ENCODE data around the gene ARHGAP12.

ARHGAP12 gene

DNA sequence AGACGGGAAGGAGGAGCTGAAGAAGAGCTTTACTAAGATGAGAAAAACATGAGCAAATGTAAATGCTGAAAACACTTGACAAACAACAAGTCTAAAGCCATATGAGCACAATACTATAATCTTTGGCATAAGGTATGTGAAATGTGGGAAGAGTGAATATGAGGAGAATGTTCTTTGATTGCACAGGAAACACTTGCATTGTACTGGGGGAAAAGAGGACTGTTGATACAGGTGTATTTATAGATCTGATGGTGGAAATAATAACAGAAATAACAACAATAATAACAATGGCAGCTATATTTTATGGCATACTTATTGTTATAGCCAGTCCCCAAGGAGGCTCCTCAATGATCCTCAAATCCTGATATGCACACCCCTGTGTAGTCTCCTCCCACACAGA lies 23.0 kb downstream of the ARHGAP12 start:
- no peaks in the 10 kb centered on the region for H3K27me3 ChIP-seq (ENCODE audit: insufficient read depth, low read length)
- no peak for TF ChIP-seq EZH2 (IDR thresholded peaks at IDR 0.05; ENCODE audit: borderline replicate concordance, low read length)
- TF ChIP-seq, protein P1, sequence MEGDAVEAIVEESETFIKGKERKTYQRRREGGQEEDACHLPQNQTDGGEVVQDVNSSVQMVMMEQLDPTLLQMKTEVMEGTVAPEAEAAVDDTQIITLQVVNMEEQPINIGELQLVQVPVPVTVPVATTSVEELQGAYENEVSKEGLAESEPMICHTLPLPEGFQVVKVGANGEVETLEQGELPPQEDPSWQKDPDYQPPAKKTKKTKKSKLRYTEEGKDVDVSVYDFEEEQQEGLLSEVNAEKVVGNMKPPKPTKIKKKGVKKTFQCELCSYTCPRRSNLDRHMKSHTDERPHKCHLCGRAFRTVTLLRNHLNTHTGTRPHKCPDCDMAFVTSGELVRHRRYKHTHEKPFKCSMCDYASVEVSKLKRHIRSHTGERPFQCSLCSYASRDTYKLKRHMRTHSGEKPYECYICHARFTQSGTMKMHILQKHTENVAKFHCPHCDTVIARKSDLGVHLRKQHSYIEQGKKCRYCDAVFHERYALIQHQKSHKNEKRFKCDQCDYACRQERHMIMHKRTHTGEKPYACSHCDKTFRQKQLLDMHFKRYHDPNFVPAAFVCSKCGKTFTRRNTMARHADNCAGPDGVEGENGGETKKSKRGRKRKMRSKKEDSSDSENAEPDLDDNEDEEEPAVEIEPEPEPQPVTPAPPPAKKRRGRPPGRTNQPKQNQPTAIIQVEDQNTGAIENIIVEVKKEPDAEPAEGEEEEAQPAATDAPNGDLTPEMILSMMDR (IDR thresholded peaks at IDR 0.05; ENCODE audit: low read length) = no peak
- H3F3A ChIP-seq (ENCODE audit: insufficient read depth, low read length) = no peaks in the 10 kb centered on the region
- no peaks in the 10 kb centered on the region for H3K9me3 ChIP-seq (ENCODE audit: low read length)
- H2AFZ ChIP-seq (ENCODE audit: low read length) = no peak overlapping the region
- H3K27ac ChIP-seq (ENCODE audit: low read depth, low read length, poor library complexity, severe bottlenecking) = no peak overlapping the region
- H3K79me2 ChIP-seq (ENCODE audit: insufficient read depth, low read length) = no peaks in the 10 kb centered on the region
- no peak overlapping the region for H3K9ac ChIP-seq (ENCODE audit: low read length)
- H3K9me2 ChIP-seq (ENCODE audit: low read depth, low read length) = no peaks in the 10 kb centered on the region
- H4K20me1 ChIP-seq (ENCODE audit: insufficient read depth, low read length) = no peaks in the 10 kb centered on the region
- no peaks in the 10 kb centered on the region for H3K4me1 ChIP-seq (ENCODE audit: insufficient read depth, low read length, severe bottlenecking)
- no peak overlapping the region for H3K4me3 ChIP-seq (ENCODE audit: low read depth, low read length, poor library complexity, severe bottlenecking)
- peaks cover 22% of the 10 kb centered on the region; the same call in 1 of the 2 replicates for H3K36me3 ChIP-seq (ENCODE audit: insufficient read depth, low read length)
- H3K4me2 ChIP-seq (ENCODE audit: low read length) = no peak overlapping the region

DNA sequence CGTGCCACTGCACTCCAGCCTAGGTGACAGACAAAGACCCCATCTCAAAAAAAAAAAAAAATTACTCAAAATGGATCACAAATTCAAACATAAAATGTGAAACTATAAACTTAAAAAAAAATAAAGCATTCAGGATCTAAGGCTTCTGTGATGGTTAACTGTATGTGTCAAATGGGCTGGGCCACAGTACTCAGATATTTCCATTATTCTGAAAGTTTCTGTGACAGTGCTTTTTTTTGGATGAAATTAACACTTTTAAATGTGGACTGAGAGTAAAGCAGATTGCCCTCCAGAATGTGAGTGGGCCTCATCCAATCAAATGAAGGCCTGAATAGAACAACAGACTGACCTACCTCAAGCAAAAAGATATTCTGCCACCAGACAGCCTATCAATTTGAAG lies 26.0 kb downstream of the ARHGAP12 start:
- no peaks in the 10 kb centered on the region for H3K27me3 ChIP-seq (ENCODE audit: insufficient read depth, low read length)
- no peak overlapping the region for H2AFZ ChIP-seq (ENCODE audit: low read length)
- no peak overlapping the region for H3K4me3 ChIP-seq (ENCODE audit: low read depth, low read length, poor library complexity, severe bottlenecking)
- H3F3A ChIP-seq (ENCODE audit: insufficient read depth, low read length) = no peaks in the 10 kb centered on the region
- H3K4me1 ChIP-seq (ENCODE audit: insufficient read depth, low read length, severe bottlenecking) = no peaks in the 10 kb centered on the region
- H3K4me2 ChIP-seq (ENCODE audit: low read length) = no peak overlapping the region
- no peaks in the 10 kb centered on the region for H3K9me2 ChIP-seq (ENCODE audit: low read depth, low read length)
- H3K27ac ChIP-seq (ENCODE audit: low read depth, low read length, poor library complexity, severe bottlenecking) = no peak overlapping the region
- H3K36me3 ChIP-seq (ENCODE audit: insufficient read depth, low read length) = peaks cover 11% of the 10 kb centered on the region; the same call in 1 of the 2 replicates
- no peaks in the 10 kb centered on the region for H3K79me2 ChIP-seq (ENCODE audit: insufficient read depth, low read length)
- H3K9ac ChIP-seq (ENCODE audit: low read length) = no peak overlapping the region
- TF ChIP-seq EZH2 (IDR thresholded peaks at IDR 0.05; ENCODE audit: borderline replicate concordance, low read length) = no peak
- TF ChIP-seq, protein P1 (IDR thresholded peaks at IDR 0.05; ENCODE audit: low read length) = no peak
- H4K20me1 ChIP-seq (ENCODE audit: insufficient read depth, low read length) = no peaks in the 10 kb centered on the region
- H3K9me3 ChIP-seq (ENCODE audit: low read length) = no peaks in the 10 kb centered on the region

- Histone ChIP-seq H3F3A (ENCODE audit: insufficient read depth, low read length) (no peaks in the 10 kb centered on the region), H3K27me3 (ENCODE audit: insufficient read depth, low read length) (no peaks in the 10 kb centered on the region), H3K79me2 (ENCODE audit: insufficient read depth, low read length) (no peaks in the 10 kb centered on the region), H3K4me2 (ENCODE audit: low read length) (no peak overlapping the region), H3K9me2 (ENCODE audit: low read depth, low read length) (no peaks in the 10 kb centered on the region), H3K4me1 (ENCODE audit: insufficient read depth, low read length, severe bottlenecking) (no peaks in the 10 kb centered on the region), H3K9ac (ENCODE audit: low read length) (no peak overlapping the region), H3K27ac (ENCODE audit: low read depth, low read length, poor library complexity, severe bottlenecking) (no peak overlapping the region), H3K4me3 (ENCODE audit: low read depth, low read length, poor library complexity, severe bottlenecking) (no peak overlapping the region), H2AFZ (ENCODE audit: low read length) (no peak overlapping the region), H3K9me3 (ENCODE audit: low read length) (no peaks in the 10 kb centered on the region), H3K36me3 (ENCODE audit: insufficient read depth, low read length) (peaks cover 4% of the 10 kb centered on the region; the same call in 1 of the 2 replicates), H4K20me1 (ENCODE audit: insufficient read depth, low read length) (no peaks in the 10 kb centered on the region)
- TF ChIP-seq, protein P1 (IDR thresholded peaks at IDR 0.05; ENCODE audit: low read length) = no peak
- TF ChIP-seq EZH2 (IDR thresholded peaks at IDR 0.05; ENCODE audit: borderline replicate concordance, low read length) = no peak
Measured at GRCh38 chr10:31897506-31897905, 31.1 kb downstream of the ARHGAP12 start.
